HFF-Myc (cell line): ENCODE data around the gene SALL3.

Source experiments
- DNase-seq: peaks from one replicate; pipeline ENCODE4 v3.0.0-alpha.2; 2011; ENCODE audit warnings: low read depth; ENCODE audit errors: extremely low read depth
- H3K4me3 ChIP-seq: replicated peaks from 2 replicates; pipeline ENCODE4 v1.5.1; 2011; ENCODE audit warnings: low read depth, mild to moderate bottlenecking, control low read depth, low read length
- CTCF ChIP-seq: IDR thresholded peaks from 2 replicates; pipeline ENCODE4 v1.5.1; 2012; ENCODE audit warnings: mild to moderate bottlenecking, low read depth, low read length, control low read depth; ENCODE audit errors: missing control alignments

The SALL3 gene

GRCh38 chr18:78979730-78980278 is at the start of gene SALL3:
Gene SALL3, plus strand, starts transcription at chr18:78979818. Its CDS starts 457 bp downstream, at chr18:78980275.
- DNase-seq: no peak
- H3K4me3 ChIP-seq: no peak within 1 kb of the TSS
- TF ChIP-seq CTCF: no peak

GRCh38 chr18:78932281-78932680 is 47.3 kb upstream of the SALL3 start:
- DNase-seq: no peak
- no peak overlapping the region for H3K4me3 ChIP-seq
- no peak for TF ChIP-seq CTCF

- DNase-seq: no peak
- no peak overlapping the region for H3K4me3 ChIP-seq
- TF ChIP-seq CTCF: no peak
Measured at GRCh38 chr18:78934003-78934402, 45.6 kb upstream of the SALL3 start.

GRCh38 chr18:78934551-78935225 is 44.9 kb upstream of the SALL3 start:
- DNase-seq: no peak
- TF ChIP-seq CTCF: no peak
- no peak overlapping the region for H3K4me3 ChIP-seq

- no peak for DNase-seq
- H3K4me3 ChIP-seq: no peak overlapping the region
- TF ChIP-seq CTCF: no peak
Measured at GRCh38 chr18:78935406-78935805, 44.2 kb upstream of the SALL3 start.

GRCh38 chr18:78936251-78937005 is 43.2 kb upstream of the SALL3 start:
- DNase-seq: no peak
- no peak for TF ChIP-seq CTCF
- H3K4me3 ChIP-seq: no peak overlapping the region
